ENCODE results near the gene SMIM41. TPM values are rescaled to one million over a fixed set of nuclear protein-coding genes. Genes with fewer than 3 reads are reported as not detected.

SMIM41 gene
- total RNA-seq, 2 experiments from 2014 or later = not detected

DNA sequence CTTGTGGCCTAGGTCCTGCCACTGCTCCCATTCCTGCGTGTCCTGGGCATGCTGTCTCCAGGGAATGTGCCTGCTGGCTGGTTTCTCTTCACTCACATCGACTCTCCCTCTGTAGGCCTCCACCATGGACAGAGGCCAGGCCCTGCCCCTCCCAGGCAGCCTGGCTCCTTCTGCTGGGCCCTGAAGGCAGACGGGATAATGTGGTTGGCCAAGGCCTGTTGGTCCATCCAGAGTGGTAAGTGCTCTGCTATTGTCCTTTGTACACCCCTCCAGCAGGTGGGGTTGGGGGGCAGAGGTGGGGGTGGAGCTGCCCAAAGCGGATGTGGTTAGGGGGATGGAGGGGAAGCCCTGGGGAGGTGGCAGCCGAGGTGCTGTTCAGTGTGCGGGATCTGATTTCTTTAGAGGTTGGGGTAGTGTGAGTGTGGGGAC, 37.8 kb upstream of the SMIM41 start:
- no peaks in the 10 kb centered on the region for H3K9me3 Mint-ChIP-seq
- H3K36me3 Mint-ChIP-seq (ENCODE audit: low read depth) = peaks cover 4% of the 10 kb centered on the region
- H3K4me3 Mint-ChIP-seq = peak overlapping the region; percentile 41
- intact Hi-C loops (cut with micrococcal nuclease) = no loop called here
- peak overlapping the region; percentile 78 for H3K27ac Mint-ChIP-seq
- CTCF ChIA-PET = interaction anchor here (1.0 to 12.3 kb wide), 2 partner anchors 16 to 32 kb away, joined by 3 to 94 read pairs; no protein-coding TSS in a partner anchor
- peaks cover 63% of the 10 kb centered on the region for H3K4me1 Mint-ChIP-seq (ENCODE audit: low read depth)
- peak; percentile 69 for DNase-seq
- no peaks in the 10 kb centered on the region for H3K27me3 Mint-ChIP-seq (ENCODE audit: low read depth)

DNA sequence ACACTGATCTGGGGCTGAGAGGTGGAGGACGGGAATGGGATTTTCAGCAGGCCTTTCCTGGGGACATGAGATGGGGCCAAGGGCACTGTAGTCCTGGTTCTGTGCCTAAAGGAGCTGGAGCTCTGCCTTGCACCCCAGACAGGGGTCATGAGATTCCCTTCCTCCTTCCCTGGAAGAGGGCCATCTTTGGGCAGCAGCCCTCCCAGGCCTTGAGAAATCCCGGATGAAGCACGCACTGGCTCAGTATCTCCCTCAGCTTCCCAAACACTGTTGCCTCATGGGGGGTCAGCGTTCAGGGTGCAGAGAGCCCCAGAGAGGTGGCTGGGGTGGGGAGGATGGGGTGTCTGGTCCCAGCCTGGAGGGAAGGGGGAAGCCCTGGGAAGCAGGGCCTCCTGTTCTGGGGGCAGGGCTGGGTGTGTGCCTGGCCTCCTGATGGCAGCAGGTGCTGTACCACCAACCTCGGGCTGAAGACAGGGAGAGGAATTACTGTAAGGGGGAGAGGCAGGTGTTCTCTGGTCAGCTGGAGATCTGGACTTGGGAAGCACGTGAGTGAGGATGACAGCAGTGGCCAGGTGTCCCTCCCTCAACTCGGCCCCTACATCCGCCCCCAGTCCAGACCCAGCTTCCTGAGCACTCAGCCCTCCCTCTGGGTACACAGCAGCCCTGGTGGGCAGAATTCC, 36.7 kb upstream of the SMIM41 start:
- H3K27ac Mint-ChIP-seq = no peak overlapping the region
- DNase-seq = no peak
- H3K4me3 Mint-ChIP-seq = no peak overlapping the region
- H3K4me1 Mint-ChIP-seq (ENCODE audit: low read depth) = peaks cover 61% of the 10 kb centered on the region
- H3K27me3 Mint-ChIP-seq (ENCODE audit: low read depth) = no peaks in the 10 kb centered on the region
- CTCF ChIA-PET = interaction anchor here (12.3 kb wide), 1 partner anchor 17 kb away, joined by 94 read pairs; no protein-coding TSS in a partner anchor
- intact Hi-C loops (cut with micrococcal nuclease) = no loop called here
- peaks cover 4% of the 10 kb centered on the region for H3K36me3 Mint-ChIP-seq (ENCODE audit: low read depth)
- H3K9me3 Mint-ChIP-seq = no peaks in the 10 kb centered on the region

- Mint-ChIP-seq H3K27me3 (ENCODE audit: low read depth) (no peaks in the 10 kb centered on the region), H3K4me3 (no peak overlapping the region), H3K4me1 (ENCODE audit: low read depth) (peaks cover 56% of the 10 kb centered on the region), H3K9me3 (no peaks in the 10 kb centered on the region), H3K36me3 (ENCODE audit: low read depth) (peaks cover 2% of the 10 kb centered on the region), H3K27ac (no peak overlapping the region)
- DNase-seq = no peak
- CTCF ChIA-PET = interaction anchor here (12.3 kb wide), 1 partner anchor 18 kb away, joined by 94 read pairs; no protein-coding TSS in a partner anchor
- intact Hi-C loops (cut with micrococcal nuclease) = no loop called here
Measured at GRCh38 chr12:52043386-52044212, 35.9 kb upstream of the SMIM41 start.

DNA sequence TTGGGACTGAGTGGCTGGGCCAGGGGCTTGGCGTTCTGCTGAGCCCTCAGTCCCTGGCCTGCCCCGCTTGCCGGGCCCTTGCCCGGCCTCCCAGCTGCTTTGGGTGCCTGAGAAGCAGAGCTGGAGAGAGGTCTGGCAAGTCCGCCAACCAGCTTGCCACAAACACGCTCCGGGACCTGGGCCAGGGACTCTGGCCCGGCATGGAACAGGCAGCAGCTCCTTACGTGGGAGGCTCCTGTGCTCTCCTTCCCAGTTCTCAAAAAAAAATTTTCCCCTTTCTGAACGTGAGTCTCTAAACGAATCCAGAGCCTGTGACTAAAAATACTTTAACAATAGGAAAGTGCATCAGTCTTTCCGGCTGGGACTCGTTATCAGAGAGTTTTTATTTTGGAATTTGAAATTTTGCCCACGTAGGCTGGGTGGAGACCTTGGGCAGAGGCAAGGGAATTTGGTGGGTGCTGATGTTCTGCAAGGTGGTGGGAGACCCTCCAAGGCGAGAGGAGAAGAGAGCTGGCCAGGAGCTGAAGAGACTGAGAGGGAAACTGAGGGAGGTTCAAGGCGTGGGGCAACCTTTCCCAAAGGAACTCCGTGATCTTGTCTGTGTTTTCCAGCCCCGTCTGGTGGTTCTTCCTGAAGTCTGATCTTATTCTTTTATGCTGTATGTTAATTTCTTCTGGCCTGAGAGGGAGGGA, 35.1 kb upstream of the SMIM41 start:
- peaks cover 2% of the 10 kb centered on the region for H3K36me3 Mint-ChIP-seq (ENCODE audit: low read depth)
- H3K4me3 Mint-ChIP-seq = no peak overlapping the region
- no peaks in the 10 kb centered on the region for H3K9me3 Mint-ChIP-seq
- intact Hi-C loops (cut with micrococcal nuclease) = no loop called here
- no peak for DNase-seq
- H3K27me3 Mint-ChIP-seq (ENCODE audit: low read depth) = no peaks in the 10 kb centered on the region
- no peak overlapping the region for H3K27ac Mint-ChIP-seq
- CTCF ChIA-PET = interaction anchor here (12.3 kb wide), 1 partner anchor 18 kb away, joined by 94 read pairs; no protein-coding TSS in a partner anchor
- peaks cover 51% of the 10 kb centered on the region for H3K4me1 Mint-ChIP-seq (ENCODE audit: low read depth)

DNA sequence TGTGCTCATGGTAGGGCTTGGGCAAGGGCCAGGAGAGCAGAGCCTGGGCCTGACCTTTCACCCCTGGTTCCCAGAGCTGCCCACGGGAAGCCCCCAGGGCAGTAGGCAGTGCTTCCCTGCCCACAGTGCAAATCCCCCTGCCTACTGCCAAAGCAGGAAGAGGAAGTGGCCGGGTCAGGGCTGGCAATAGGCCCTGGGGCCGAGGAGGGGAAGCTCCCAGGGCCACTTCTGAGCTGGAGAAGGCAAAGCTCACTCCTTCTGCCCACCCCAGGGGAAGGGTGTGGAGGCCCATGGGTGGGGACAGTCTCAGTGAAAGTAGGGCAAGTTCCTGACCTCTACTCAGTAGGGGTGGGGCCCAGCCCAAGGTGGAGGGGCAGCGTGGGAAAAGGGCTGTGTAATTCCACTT, 33.7 kb upstream of the SMIM41 start:
- Mint-ChIP-seq H3K27me3 (ENCODE audit: low read depth) (no peaks in the 10 kb centered on the region), H3K9me3 (no peaks in the 10 kb centered on the region), H3K4me1 (ENCODE audit: low read depth) (peaks cover 50% of the 10 kb centered on the region), H3K4me3 (no peak overlapping the region), H3K36me3 (ENCODE audit: low read depth) (peaks cover 2% of the 10 kb centered on the region), H3K27ac (no peak overlapping the region)
- no peak for DNase-seq
- intact Hi-C loops (cut with micrococcal nuclease) = no loop called here
- CTCF ChIA-PET = interaction anchor here (1.0 to 12.3 kb wide), 2 partner anchors 20 to 37 kb away, joined by 3 to 94 read pairs; no protein-coding TSS in a partner anchor

DNA sequence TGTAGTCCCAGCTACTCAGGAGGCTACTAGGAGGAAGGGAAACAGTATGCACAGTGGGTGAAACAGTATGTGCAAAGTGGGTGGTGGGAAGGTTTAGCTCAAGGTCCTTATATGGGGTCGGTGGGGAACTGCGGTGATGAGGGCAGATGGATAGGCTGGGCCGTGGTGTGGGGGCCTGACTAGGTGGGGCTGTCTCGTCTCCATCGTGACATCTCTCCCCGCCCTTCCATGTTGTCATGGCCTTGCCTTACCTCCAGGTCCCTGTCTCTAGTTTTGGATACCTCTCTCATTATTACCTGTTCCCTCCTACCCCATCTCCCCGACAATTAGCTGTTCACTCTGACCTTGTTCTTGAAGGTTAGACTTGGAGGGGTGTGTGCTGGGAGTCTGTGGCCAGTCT, 32.6 kb upstream of the SMIM41 start:
- no peak for DNase-seq
- H3K27me3 Mint-ChIP-seq (ENCODE audit: low read depth) = no peaks in the 10 kb centered on the region
- H3K9me3 Mint-ChIP-seq = no peaks in the 10 kb centered on the region
- CTCF ChIA-PET = interaction anchor here (0.6 to 2.1 kb wide), 4 partner anchors 8 to 23 kb away, joined by 3 to 16 read pairs (median 4); partner anchors contain the start of gene ATG101
- H3K4me3 Mint-ChIP-seq = no peak overlapping the region
- H3K36me3 Mint-ChIP-seq (ENCODE audit: low read depth) = peaks cover 6% of the 10 kb centered on the region
- peaks cover 41% of the 10 kb centered on the region for H3K4me1 Mint-ChIP-seq (ENCODE audit: low read depth)
- H3K27ac Mint-ChIP-seq = no peak overlapping the region
- intact Hi-C loops (cut with micrococcal nuclease) = no loop called here

DNA sequence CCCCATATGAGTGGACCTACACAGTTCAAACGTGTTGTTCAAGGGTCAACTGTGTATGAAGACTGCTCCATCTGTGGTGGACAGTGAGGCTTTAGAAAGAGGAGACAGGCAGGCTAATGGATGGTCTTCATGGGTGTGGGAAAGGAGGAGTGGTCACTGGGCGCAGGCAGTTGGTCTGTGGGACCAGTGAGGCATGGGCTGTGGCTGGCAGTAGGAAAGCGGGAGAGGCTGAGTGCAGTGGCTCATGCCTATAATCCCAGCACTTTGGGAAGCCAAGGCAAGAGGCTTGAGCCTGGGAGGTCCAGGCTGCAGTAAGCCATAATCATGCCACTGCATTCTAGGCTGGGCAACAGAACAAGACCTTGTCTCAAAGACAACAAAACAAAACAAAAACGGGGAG, 30.2 kb upstream of the SMIM41 start:
- peaks cover 16% of the 10 kb centered on the region for H3K36me3 Mint-ChIP-seq (ENCODE audit: low read depth)
- H3K9me3 Mint-ChIP-seq = no peaks in the 10 kb centered on the region
- H3K27ac Mint-ChIP-seq = peak overlapping the region; percentile 14
- intact Hi-C loops (cut with micrococcal nuclease) = no loop called here
- DNase-seq = no peak
- H3K4me1 Mint-ChIP-seq (ENCODE audit: low read depth) = peaks cover 44% of the 10 kb centered on the region
- CTCF ChIA-PET = interaction anchor here (1.6 kb wide), 1 partner anchor 34 kb away, joined by 5 read pairs; no protein-coding TSS in a partner anchor
- H3K27me3 Mint-ChIP-seq (ENCODE audit: low read depth) = no peaks in the 10 kb centered on the region
- H3K4me3 Mint-ChIP-seq = no peak overlapping the region

DNA sequence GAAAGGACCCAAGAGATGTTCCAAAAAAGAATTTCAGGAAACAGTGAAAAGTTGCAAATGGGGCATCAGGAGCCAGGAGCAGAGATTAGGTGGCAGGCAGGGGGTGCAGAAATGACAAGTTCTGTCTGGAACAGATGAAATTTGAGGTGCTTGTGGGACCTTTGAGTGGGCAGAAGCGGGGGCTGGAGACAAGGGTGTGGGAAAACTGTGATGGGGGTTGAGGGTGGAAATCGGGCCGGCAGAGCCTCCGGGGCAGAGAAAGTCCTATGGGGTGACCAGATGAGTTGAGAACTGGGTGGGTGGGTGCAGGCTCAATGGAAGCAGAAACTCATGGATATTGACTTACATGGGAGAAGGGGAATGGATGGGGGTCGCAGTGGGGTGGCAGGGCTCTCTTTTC, 29.8 kb upstream of the SMIM41 start:
- no peaks in the 10 kb centered on the region for H3K9me3 Mint-ChIP-seq
- CTCF ChIA-PET = interaction anchor here (3.6 kb wide), 1 partner anchor 24 kb away, joined by 47 read pairs; no protein-coding TSS in a partner anchor
- H3K36me3 Mint-ChIP-seq (ENCODE audit: low read depth) = peaks cover 16% of the 10 kb centered on the region
- H3K27ac Mint-ChIP-seq = peak overlapping the region; percentile 14
- H3K4me1 Mint-ChIP-seq (ENCODE audit: low read depth) = peaks cover 46% of the 10 kb centered on the region
- intact Hi-C loops (cut with micrococcal nuclease) = loop anchor here (2.0 kb wide), 2 partner anchors 43 to 57 kb away; partner anchors contain the start of gene TAMALIN
- peak overlapping the region; percentile 98 for H3K4me3 Mint-ChIP-seq
- DNase-seq = no peak
- H3K27me3 Mint-ChIP-seq (ENCODE audit: low read depth) = no peaks in the 10 kb centered on the region

DNA sequence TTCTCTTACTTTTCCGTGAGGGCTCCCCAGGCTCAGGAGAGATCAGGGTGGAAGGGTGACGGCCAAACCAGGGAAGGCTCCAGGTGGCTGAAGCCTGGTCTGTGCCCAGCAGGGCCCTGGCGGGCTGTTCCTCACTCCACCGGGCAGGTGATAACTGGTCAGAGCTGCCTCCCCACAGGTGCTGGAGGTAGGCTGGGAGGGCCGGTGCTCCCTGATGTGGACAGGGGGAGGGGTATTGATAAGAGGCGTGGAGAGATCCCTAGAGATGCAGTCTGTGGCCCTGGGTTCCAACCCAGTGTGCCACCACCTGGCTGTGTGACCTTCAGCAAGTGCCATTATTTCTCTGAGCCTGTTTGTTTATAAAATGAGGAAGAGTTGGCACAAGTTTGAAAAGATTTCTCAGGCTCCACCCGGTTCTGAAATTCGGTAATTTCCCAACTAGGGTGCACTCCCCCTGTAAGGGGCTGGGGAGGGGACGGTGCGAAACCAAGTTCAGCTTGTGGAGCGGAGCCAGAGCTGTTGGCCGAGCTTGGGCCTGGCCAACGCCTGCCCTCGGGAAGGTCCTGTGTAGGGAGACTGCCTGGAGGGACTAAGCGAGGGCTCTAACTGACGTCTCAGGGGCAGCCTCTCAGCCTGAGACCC, 29.3 kb upstream of the SMIM41 start:
- Mint-ChIP-seq H3K27ac (peak overlapping the region; percentile 84), H3K27me3 (ENCODE audit: low read depth) (no peaks in the 10 kb centered on the region), H3K4me3 (peak overlapping the region; percentile 98), H3K4me1 (ENCODE audit: low read depth) (peaks cover 47% of the 10 kb centered on the region), H3K9me3 (no peaks in the 10 kb centered on the region), H3K36me3 (ENCODE audit: low read depth) (peaks cover 16% of the 10 kb centered on the region)
- CTCF ChIA-PET = interaction anchor here (0.6 to 3.6 kb wide), 8 partner anchors 11 to 69 kb away, joined by 3 to 47 read pairs (median 6); partner anchors contain the start of gene ATG101
- intact Hi-C loops (cut with micrococcal nuclease) = loop anchor here (2.0 kb wide), 2 partner anchors 43 to 57 kb away; partner anchors contain the start of gene TAMALIN
- no peak for DNase-seq

DNA sequence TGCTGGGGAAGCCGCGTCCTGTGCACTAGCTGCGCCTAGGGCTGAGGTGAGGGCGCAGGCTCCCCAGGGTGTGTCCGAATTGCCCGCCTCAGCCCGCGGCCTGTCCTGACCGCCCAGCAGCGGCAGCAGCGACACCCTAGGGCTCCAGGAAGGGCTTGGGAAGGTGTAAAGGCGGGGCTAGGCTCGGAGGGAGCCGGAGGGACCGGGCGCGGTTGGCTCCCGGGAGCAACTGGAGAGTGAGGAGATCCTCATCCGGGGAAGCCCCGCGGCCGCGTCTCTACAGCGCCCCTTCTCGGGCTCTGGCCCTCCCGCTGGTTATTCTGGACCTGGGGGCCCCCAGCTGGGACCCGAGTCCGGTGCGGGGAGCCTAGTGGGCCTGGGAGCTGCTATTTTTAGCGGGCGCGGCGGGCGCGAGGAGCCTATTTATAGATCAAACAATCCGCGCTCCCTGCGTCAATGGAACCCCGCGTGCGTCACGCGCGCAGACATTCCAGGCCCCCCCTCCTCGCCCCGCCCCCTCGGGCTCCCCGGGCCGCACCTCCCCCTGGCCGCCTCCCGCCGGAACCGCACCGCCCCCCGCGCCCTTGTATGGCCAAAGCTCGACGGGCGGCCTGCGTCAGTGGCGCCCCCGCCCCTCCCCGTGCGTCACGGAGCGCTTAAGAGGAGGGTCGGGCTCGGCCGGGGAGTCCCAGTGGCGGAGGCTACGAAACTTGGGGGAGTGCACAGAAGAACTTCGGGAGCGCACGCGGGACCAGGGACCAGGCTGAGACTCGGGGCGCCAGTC, 28.6 kb upstream of the SMIM41 start, which contains the start of gene NR4A1:
TSS of gene NR4A1 (plus strand) at position 685 of the 784 bp plus-strand sequence. CDS start 2,887 bp downstream, outside the sequence.
- DNase-seq = peak; percentile 99
- CTCF ChIA-PET = interaction anchor here (0.6 to 3.6 kb wide), 9 partner anchors 12 to 829 kb away, joined by 3 to 47 read pairs (median 6); partner anchors contain the start of gene ATG101
- intact Hi-C loops (cut with micrococcal nuclease) = loop anchor here (1.0 to 2.0 kb wide), 7 partner anchors 14 to 80 kb away; partner anchors contain the start of genes ATG101 and TAMALIN
- H3K36me3 Mint-ChIP-seq (ENCODE audit: low read depth) = peaks cover 16% of the 10 kb centered on the region
- peaks cover 44% of the 10 kb centered on the region for H3K4me1 Mint-ChIP-seq (ENCODE audit: low read depth)
- H3K27ac Mint-ChIP-seq = peak within 1 kb of the TSS; percentile 84
- no peaks in the 10 kb centered on the region for H3K9me3 Mint-ChIP-seq
- peak within 1 kb of the TSS; percentile 98 for H3K4me3 Mint-ChIP-seq
- no peaks in the 10 kb centered on the region for H3K27me3 Mint-ChIP-seq (ENCODE audit: low read depth)

All from activated naive CD4-positive, alpha-beta T cell treated with anti-CD3 and anti-CD28 coated beads for 36 hours (primary cell).